Mucosa of descending colon (tissue), 3 donors: Measurements from ENCODE around the gene ZBTB7C. TPM values are rescaled to one million over a fixed set of nuclear protein-coding genes. Genes with fewer than 3 reads are reported as not detected.

Experiments used
- ATAC-seq: fragments of 200-7000 bp; cut with Tn5 transposase; one replicate; pipeline ENCODE4 v1.9.1; 2020; ENCODE audit warnings: mild to moderate bottlenecking, moderate library complexity
- DNase-seq, 3 donors: peaks; one replicate each; pipeline ENCODE4 v3.0.0-alpha.2; 2020
- H3K36me3 ChIP-seq: fragments of 200-600 bp; one replicate; pipeline ENCODE4 v1.8.0; 2021; ENCODE audit warnings: low read depth, mild to moderate bottlenecking
- H3K4me1 ChIP-seq: fragments of 200-600 bp; one replicate; pipeline ENCODE4 v1.8.0; 2021; ENCODE audit warnings: low read depth, mild to moderate bottlenecking
- H3K4me3 ChIP-seq: fragments of 200-600 bp; one replicate; pipeline ENCODE4 v1.8.0; 2021; ENCODE audit warnings: mild to moderate bottlenecking
- H3K9me3 ChIP-seq: fragments of 200-600 bp; one replicate; pipeline ENCODE4 v1.8.0; 2021; ENCODE audit warnings: mild to moderate bottlenecking
- intact Hi-C, 2 donors: fragments of 100-400 bp; cut with DNase I in 1 of 2; cut with micrococcal nuclease in 1 of 2; formaldehyde crosslinking; loops; one replicate each; pipeline versions ENCODE4 v1.11.0 to v1.11.1; 2022; cut with DNase I, micrococcal nuclease
- total RNA-seq, 3 donors: library from RNA; stranded (reverse); fragmentation: NEBNext Ultra II Directional in 2 of 3; extraction: Animal tissue kit (Norgen Biotek cat#: 25700) in 2 of 3; gene quantifications; one replicate each; pipeline versions ENCODE4 v1.2.1 to v1.2.4, GENCODE V29; 2021 to 2023
- TF ChIP-seq, protein P1 (sequence below): fragments of 200-600 bp; IDR thresholded peaks from one replicate; pipeline ENCODE4 v1.8.0; 2022; ENCODE audit warnings: antibody characterized with exemption, mild to moderate bottlenecking
- donor health status: DM: no; HTN: no; CAD: no; lungs with moderate emphysema.
- donor health status: DM: no; HTN: no; CAD: no.
- donor health status: DM: no; HTN: yes; CAD: no.

ZBTB7C gene
- total RNA-seq, 3 donors from 2014 or later = 20.8 to 56.6 (median 38.2) TPM

DNA sequence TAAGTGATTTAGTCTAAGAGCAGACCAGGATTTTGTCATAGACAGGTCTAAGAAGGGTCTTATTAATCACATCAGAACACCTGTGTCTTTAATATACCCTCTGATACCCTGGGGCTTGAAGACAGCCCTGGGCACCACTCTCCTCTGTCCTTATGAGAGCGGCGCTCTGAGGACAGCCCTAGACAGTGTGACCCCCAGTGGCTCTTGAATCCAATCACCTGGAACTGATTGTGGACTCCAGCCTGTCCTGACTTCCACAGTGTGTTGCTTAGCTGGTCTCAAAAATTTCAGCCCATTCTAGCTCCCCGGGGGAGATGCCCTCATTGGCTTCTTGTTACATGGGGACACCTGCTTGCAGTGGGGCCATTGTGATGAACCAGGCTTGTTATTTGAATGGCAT, 282.9 kb downstream of the ZBTB7C start:
- peaks cover 15% of the 10 kb centered on the region for H3K4me1 ChIP-seq
- TF ChIP-seq, protein P1, sequence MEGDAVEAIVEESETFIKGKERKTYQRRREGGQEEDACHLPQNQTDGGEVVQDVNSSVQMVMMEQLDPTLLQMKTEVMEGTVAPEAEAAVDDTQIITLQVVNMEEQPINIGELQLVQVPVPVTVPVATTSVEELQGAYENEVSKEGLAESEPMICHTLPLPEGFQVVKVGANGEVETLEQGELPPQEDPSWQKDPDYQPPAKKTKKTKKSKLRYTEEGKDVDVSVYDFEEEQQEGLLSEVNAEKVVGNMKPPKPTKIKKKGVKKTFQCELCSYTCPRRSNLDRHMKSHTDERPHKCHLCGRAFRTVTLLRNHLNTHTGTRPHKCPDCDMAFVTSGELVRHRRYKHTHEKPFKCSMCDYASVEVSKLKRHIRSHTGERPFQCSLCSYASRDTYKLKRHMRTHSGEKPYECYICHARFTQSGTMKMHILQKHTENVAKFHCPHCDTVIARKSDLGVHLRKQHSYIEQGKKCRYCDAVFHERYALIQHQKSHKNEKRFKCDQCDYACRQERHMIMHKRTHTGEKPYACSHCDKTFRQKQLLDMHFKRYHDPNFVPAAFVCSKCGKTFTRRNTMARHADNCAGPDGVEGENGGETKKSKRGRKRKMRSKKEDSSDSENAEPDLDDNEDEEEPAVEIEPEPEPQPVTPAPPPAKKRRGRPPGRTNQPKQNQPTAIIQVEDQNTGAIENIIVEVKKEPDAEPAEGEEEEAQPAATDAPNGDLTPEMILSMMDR = no peak
- ATAC-seq (no peak), DNase-seq (no peak)
- H3K36me3 ChIP-seq = no peaks in the 10 kb centered on the region
- no peak overlapping the region for H3K4me3 ChIP-seq
- intact Hi-C loops = no loop called here
- no peaks in the 10 kb centered on the region for H3K9me3 ChIP-seq

DNA sequence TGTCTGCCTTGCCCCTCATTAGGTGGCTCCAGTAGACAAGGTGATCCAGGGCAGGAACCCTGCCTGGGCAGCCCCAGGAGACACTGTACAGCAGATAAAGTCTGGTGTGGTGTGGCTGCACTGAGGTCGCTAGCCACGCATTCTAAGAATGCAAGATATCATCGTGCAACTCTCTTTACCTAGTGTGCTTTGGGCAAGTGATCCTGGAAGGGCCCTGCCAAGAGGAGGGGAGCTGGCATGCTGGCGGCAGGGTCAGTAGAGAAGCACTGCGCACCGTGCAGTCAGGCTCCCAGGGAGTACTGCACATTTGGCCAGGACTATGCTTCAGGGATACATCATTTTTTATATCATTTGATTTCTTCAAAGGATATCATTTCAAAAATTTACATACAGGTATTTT, 283.5 kb downstream of the ZBTB7C start:
- DNase-seq = no peak
- Histone ChIP-seq H3K4me3 (no peak overlapping the region), H3K9me3 (no peaks in the 10 kb centered on the region), H3K4me1 (peaks cover 15% of the 10 kb centered on the region), H3K36me3 (no peaks in the 10 kb centered on the region)
- TF ChIP-seq, protein P1 = no peak
- intact Hi-C loops = no loop called here
- ATAC-seq = no peak

GRCh38 chr18:48124857-48125626, 284.1 kb downstream of the ZBTB7C start:
- intact Hi-C loops = no loop called here
- ATAC-seq = peak; percentile 31
- TF ChIP-seq, protein P1 = no peak

GRCh38 chr18:48123941-48124340, 285.2 kb downstream of the ZBTB7C start:
- DNase-seq = no peak
- no peaks in the 10 kb centered on the region for H3K36me3 ChIP-seq
- intact Hi-C loops = no loop called here
- no peak overlapping the region for H3K4me3 ChIP-seq
- ATAC-seq = no peak
- peaks cover 11% of the 10 kb centered on the region for H3K4me1 ChIP-seq
- TF ChIP-seq, protein P1 = no peak
- no peaks in the 10 kb centered on the region for H3K9me3 ChIP-seq

More at GRCh38 chr18:48124857-48125626, 284.1 kb downstream of the ZBTB7C start:
- no peak overlapping the region for H3K4me3 ChIP-seq
- no peaks in the 10 kb centered on the region for H3K9me3 ChIP-seq
- H3K4me1 ChIP-seq = peaks cover 15% of the 10 kb centered on the region
- no peaks in the 10 kb centered on the region for H3K36me3 ChIP-seq
- no peak for DNase-seq

GRCh38 chr18:48123324-48123723, 285.9 kb downstream of the ZBTB7C start:
- DNase-seq (no peak), ATAC-seq (peak; percentile 54)
- TF ChIP-seq, protein P1 = no peak
- Histone ChIP-seq H3K4me1 (peaks cover 11% of the 10 kb centered on the region), H3K9me3 (no peaks in the 10 kb centered on the region), H3K4me3 (no peak overlapping the region), H3K36me3 (no peaks in the 10 kb centered on the region)
- intact Hi-C loops = no loop called here
